ENCODE data around the gene TNNI3K.

Gene TNNI3K

GRCh38 chr1:74286414-74286813 lies 51.2 kb downstream of the TNNI3K start:
- Histone ChIP-seq H3K4me3 (ENCODE audit: low read length) (no peak overlapping the region), H3K9me3 (ENCODE audit: control insufficient read depth, insufficient read depth, low read length) (no peaks in the 10 kb centered on the region)
- no peak for TF ChIP-seq EZH2phosphoT487 (IDR thresholded peaks at IDR 0.05; ENCODE audit: borderline replicate concordance, low read length)
- TF ChIP-seq CTCF (IDR thresholded peaks at IDR 0.05; ENCODE audit: low read depth, low read length, poor library complexity, severe bottlenecking) = no peak

GRCh38 chr1:74314438-74314837 lies 79.3 kb downstream of the TNNI3K start:
- no peaks in the 10 kb centered on the region for H3K79me2 ChIP-seq (ENCODE audit: control insufficient read depth, low read length)
- H3K9me3 ChIP-seq (ENCODE audit: control insufficient read depth, insufficient read depth, low read length) = no peaks in the 10 kb centered on the region
- TF ChIP-seq CTCF (IDR thresholded peaks at IDR 0.05; ENCODE audit: low read depth, low read length, poor library complexity, severe bottlenecking) (no peak), EZH2phosphoT487 (IDR thresholded peaks at IDR 0.05; ENCODE audit: borderline replicate concordance, low read length) (no peak)
- no peaks in the 10 kb centered on the region for H3F3A ChIP-seq (ENCODE audit: control insufficient read depth, insufficient read depth)
- H4K20me1 ChIP-seq (ENCODE audit: control insufficient read depth, insufficient read depth, low read depth, low read length) = no peaks in the 10 kb centered on the region
- H3K27ac ChIP-seq (ENCODE audit: low read depth, low read length) = no peak overlapping the region
- no peak overlapping the region for H3K4me3 ChIP-seq (ENCODE audit: low read length)
- H3K9me2 ChIP-seq (replicated peaks; ENCODE audit: control insufficient read depth, low read length) = no peaks in the 10 kb centered on the region
- H3K4me2 ChIP-seq (ENCODE audit: low read length) = no peak overlapping the region
- H3K36me3 ChIP-seq (ENCODE audit: control insufficient read depth, low read length) = no peaks in the 10 kb centered on the region
- no peaks in the 10 kb centered on the region for H3K27me3 ChIP-seq (ENCODE audit: control insufficient read depth, low read length)
- H3K4me1 ChIP-seq (ENCODE audit: control insufficient read depth, low read length) = no peaks in the 10 kb centered on the region

More at GRCh38 chr1:74286414-74286813, 51.2 kb downstream of the TNNI3K start:
- Histone ChIP-seq H3K36me3 (ENCODE audit: control insufficient read depth, low read length) (no peaks in the 10 kb centered on the region), H3K4me2 (ENCODE audit: low read length) (no peak overlapping the region), H3K27me3 (ENCODE audit: control insufficient read depth, low read length) (no peaks in the 10 kb centered on the region), H3K4me1 (ENCODE audit: control insufficient read depth, low read length) (no peaks in the 10 kb centered on the region), H3F3A (ENCODE audit: control insufficient read depth, insufficient read depth) (no peaks in the 10 kb centered on the region), H3K27ac (ENCODE audit: low read depth, low read length) (no peak overlapping the region), H3K79me2 (ENCODE audit: control insufficient read depth, low read length) (no peaks in the 10 kb centered on the region), H3K9me2 (replicated peaks; ENCODE audit: control insufficient read depth, low read length) (no peaks in the 10 kb centered on the region), H4K20me1 (ENCODE audit: control insufficient read depth, insufficient read depth, low read depth, low read length) (no peaks in the 10 kb centered on the region)

GRCh38 chr1:74316302-74316701 lies 81.1 kb downstream of the TNNI3K start:
- no peaks in the 10 kb centered on the region for H4K20me1 ChIP-seq (ENCODE audit: control insufficient read depth, insufficient read depth, low read depth, low read length)
- no peaks in the 10 kb centered on the region for H3K9me3 ChIP-seq (ENCODE audit: control insufficient read depth, insufficient read depth, low read length)
- H3K4me1 ChIP-seq (ENCODE audit: control insufficient read depth, low read length) = no peaks in the 10 kb centered on the region
- no peak overlapping the region for H3K4me2 ChIP-seq (ENCODE audit: low read length)
- H3K9me2 ChIP-seq (replicated peaks; ENCODE audit: control insufficient read depth, low read length) = no peaks in the 10 kb centered on the region
- H3K36me3 ChIP-seq (ENCODE audit: control insufficient read depth, low read length) = no peaks in the 10 kb centered on the region
- H3K4me3 ChIP-seq (ENCODE audit: low read length) = no peak overlapping the region
- H3K27ac ChIP-seq (ENCODE audit: low read depth, low read length) = no peak overlapping the region
- H3F3A ChIP-seq (ENCODE audit: control insufficient read depth, insufficient read depth) = no peaks in the 10 kb centered on the region
- TF ChIP-seq EZH2phosphoT487 (IDR thresholded peaks at IDR 0.05; ENCODE audit: borderline replicate concordance, low read length) (no peak), CTCF (IDR thresholded peaks at IDR 0.05; ENCODE audit: low read depth, low read length, poor library complexity, severe bottlenecking) (no peak)
- no peaks in the 10 kb centered on the region for H3K27me3 ChIP-seq (ENCODE audit: control insufficient read depth, low read length)
- no peaks in the 10 kb centered on the region for H3K79me2 ChIP-seq (ENCODE audit: control insufficient read depth, low read length)

GRCh38 chr1:74317663-74318062 lies 82.5 kb downstream of the TNNI3K start:
- TF ChIP-seq EZH2phosphoT487 (IDR thresholded peaks at IDR 0.05; ENCODE audit: borderline replicate concordance, low read length) = no peak
- TF ChIP-seq CTCF (IDR thresholded peaks at IDR 0.05; ENCODE audit: low read depth, low read length, poor library complexity, severe bottlenecking) = no peak
- no peak overlapping the region for H3K4me2 ChIP-seq (ENCODE audit: low read length)
- no peaks in the 10 kb centered on the region for H3K36me3 ChIP-seq (ENCODE audit: control insufficient read depth, low read length)
- H3K4me1 ChIP-seq (ENCODE audit: control insufficient read depth, low read length) = no peaks in the 10 kb centered on the region
- no peaks in the 10 kb centered on the region for H4K20me1 ChIP-seq (ENCODE audit: control insufficient read depth, insufficient read depth, low read depth, low read length)
- H3K27me3 ChIP-seq (ENCODE audit: control insufficient read depth, low read length) = no peaks in the 10 kb centered on the region
- no peaks in the 10 kb centered on the region for H3K9me3 ChIP-seq (ENCODE audit: control insufficient read depth, insufficient read depth, low read length)
- no peak overlapping the region for H3K4me3 ChIP-seq (ENCODE audit: low read length)
- no peaks in the 10 kb centered on the region for H3K79me2 ChIP-seq (ENCODE audit: control insufficient read depth, low read length)
- H3K27ac ChIP-seq (ENCODE audit: low read depth, low read length) = no peak overlapping the region
- no peaks in the 10 kb centered on the region for H3F3A ChIP-seq (ENCODE audit: control insufficient read depth, insufficient read depth)
- no peaks in the 10 kb centered on the region for H3K9me2 ChIP-seq (replicated peaks; ENCODE audit: control insufficient read depth, low read length)

Data from DOHH2 (cell line).